PC-3 (cell line): ENCODE results near the gene SLAIN1. TPM values are rescaled to one million over a fixed set of nuclear protein-coding genes. Genes with fewer than 3 reads are reported as not detected.
"Not testable (repeated sequence)": the region's sequence is repeated elsewhere in the genome, so short reads cannot be mapped to it uniquely, and the experiment has no call there.

Experiments
- ATAC-seq: fragments of 200-7000 bp; cut with Tn5 transposase; 2 replicates; pipeline ENCODE4 v1.9.1; 2020; ENCODE audit warnings: mild to moderate bottlenecking, moderate library complexity
- BruUV-seq: library from RNA; stranded (reverse); fragments of 400-500 nt; replicated peaks from 2 replicates; lab custom pipeline; 2021; lab: Mats Ljungman, UMichigan
- CTCF ChIA-PET: fragments of 300-600 bp; sonication (Branson Sonifier 250); formaldehyde crosslinking; loops from one replicate; lab custom pipeline; 2022; ENCODE audit warnings: antibody characterized with exemption; lab: Charles Lee
- POLR2A ChIA-PET: fragments of 300-600 bp; sonication (Branson Sonifier 250); formaldehyde crosslinking; loops from one replicate; lab custom pipeline; 2022; ENCODE audit warnings: antibody characterized with exemption; ENCODE audit not compliant: unreplicated experiment; lab: Charles Lee
- DNase-seq: peaks from one replicate; pipeline ENCODE4 v3.0.0-alpha.2; 2015
- H2AFZ ChIP-seq: fragments of 300-600 bp; sonication (generic); 2 replicates; pipeline ENCODE4 v1.6.0; 2016; ENCODE audit warnings: antibody characterized with exemption, low read length
- H3F3A ChIP-seq: fragments of 300-600 bp; sonication (generic); one replicate; pipeline ENCODE4 v1.6.0; 2017; ENCODE audit warnings: antibody characterized with exemption, low read length, control low read depth, mild to moderate bottlenecking; ENCODE audit not compliant: unreplicated experiment
- H3K27ac ChIP-seq: fragments of 300-600 bp; sonication (generic); 2 replicates; pipeline ENCODE4 v1.5.1; 2016; ENCODE audit warnings: mild to moderate bottlenecking, low read length
- H3K27me3 ChIP-seq: fragments of 300-600 bp; sonication (generic); 2 replicates; pipeline ENCODE4 v1.6.1; 2016; ENCODE audit warnings: low read length, mixed read lengths
- H3K36me3 ChIP-seq: fragments of 300-600 bp; sonication (generic); 2 replicates; pipeline ENCODE4 v1.6.1; 2016; ENCODE audit warnings: low read depth, mixed run types, low read length, mixed read lengths
- H3K4me1 ChIP-seq: fragments of 300-600 bp; sonication (generic); 2 replicates; pipeline ENCODE4 v1.5.1; 2016; ENCODE audit warnings: low read length; ENCODE audit not compliant: insufficient read depth
- H3K4me2 ChIP-seq: fragments of 300-600 bp; sonication (generic); 2 replicates; pipeline ENCODE4 v1.6.0; 2016; ENCODE audit warnings: low read length
- H3K4me3 ChIP-seq: fragments of 300-600 bp; sonication (generic); 2 replicates; pipeline ENCODE4 v1.5.1; 2016; ENCODE audit warnings: mild to moderate bottlenecking, low read length, mixed read lengths
- H3K79me2 ChIP-seq: fragments of 300-600 bp; sonication (generic); 2 replicates; pipeline ENCODE4 v1.6.1; 2017; ENCODE audit warnings: low read length, mixed read lengths
- H3K9ac ChIP-seq: fragments of 300-600 bp; sonication (generic); 2 replicates; pipeline ENCODE4 v1.6.0; 2016; ENCODE audit warnings: mild to moderate bottlenecking, low read length
- H3K9me2 ChIP-seq: fragments of 300-600 bp; sonication (generic); replicated peaks from 2 replicates; pipeline ENCODE4 v1.6.1; 2016; ENCODE audit warnings: mixed run types, low read length, mixed read lengths
- H3K9me3 ChIP-seq: fragments of 300-600 bp; sonication (generic); 2 replicates; pipeline ENCODE4 v1.6.1; 2016; ENCODE audit warnings: low read length, mixed read lengths
- H4K20me1 ChIP-seq: fragments of 300-600 bp; sonication (generic); 2 replicates; pipeline ENCODE4 v1.6.1; 2016; ENCODE audit warnings: low read length, mixed read lengths
- EZH2 ChIP-seq: fragments of 300-600 bp; sonication (generic); IDR thresholded peaks from one replicate; pipeline ENCODE4 v1.6.1; 2017; ENCODE audit warnings: antibody characterized with exemption, mild to moderate bottlenecking, low read length; ENCODE audit not compliant: unreplicated experiment
- EZH2phosphoT487 ChIP-seq: fragments of 300-600 bp; sonication (generic); IDR thresholded peaks from 2 replicates; pipeline ENCODE4 v1.6.1; 2018; ENCODE audit warnings: mild to moderate bottlenecking, antibody characterized with exemption, low read length, borderline replicate concordance
- intact Hi-C: fragments of 100-400 bp; cut with micrococcal nuclease; formaldehyde crosslinking; loops from 2 replicates; pipeline ENCODE4 v1.9.0; 2023
- total RNA-seq: library from RNA; depleted of rRNA; stranded (reverse); fragments of >200 nt; gene quantifications from 2 replicates; pipeline ENCODE4 v1.2.3, GENCODE V29; 2014
- TF ChIP-seq, protein P1 (sequence below): fragments of 300-600 bp; sonication (generic); conservative IDR thresholded peaks from 2 replicates; pipeline ENCODE4 v1.5.1; 2017; ENCODE audit warnings: antibody characterized with exemption, low read depth, mild to moderate bottlenecking, low read length

SLAIN1 gene
- total RNA-seq, 1 experiment from 2014 or later, result 12.7 TPM

DNA sequence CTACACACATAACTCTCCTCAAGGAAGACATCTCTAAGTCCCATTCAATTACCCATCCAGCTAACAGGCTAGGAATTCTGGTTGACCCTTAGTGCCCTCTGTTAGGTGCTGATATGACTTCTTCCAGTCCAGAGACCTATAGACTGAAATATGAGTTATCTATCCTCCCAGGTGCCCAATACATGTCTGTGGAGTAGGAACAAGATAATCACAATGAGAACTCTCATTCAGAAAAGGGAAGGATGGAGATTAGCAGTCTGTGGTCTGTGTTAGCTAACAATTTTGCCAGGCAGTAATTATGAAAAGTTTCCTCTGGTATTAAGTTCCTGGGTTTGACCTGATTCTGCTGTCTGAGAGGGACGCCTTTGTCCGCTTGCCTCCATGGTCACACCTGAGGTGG, 44.2 kb upstream of the SLAIN1 start:
- no peaks in the 10 kb centered on the region for H4K20me1 ChIP-seq
- H3K36me3 ChIP-seq, result no peaks in the 10 kb centered on the region
- no peaks in the 10 kb centered on the region for H3F3A ChIP-seq
- no peak for DNase-seq
- H3K27me3 ChIP-seq, result no peaks in the 10 kb centered on the region
- ATAC-seq, result no peak
- no peak overlapping the region for H3K4me3 ChIP-seq
- H3K27ac ChIP-seq, result no peak overlapping the region
- ChIA-PET CTCF (no interaction called here), POLR2A (no interaction called here)
- H3K79me2 ChIP-seq, result no peaks in the 10 kb centered on the region
- TF ChIP-seq EZH2, result no peak
- TF ChIP-seq, protein P1, sequence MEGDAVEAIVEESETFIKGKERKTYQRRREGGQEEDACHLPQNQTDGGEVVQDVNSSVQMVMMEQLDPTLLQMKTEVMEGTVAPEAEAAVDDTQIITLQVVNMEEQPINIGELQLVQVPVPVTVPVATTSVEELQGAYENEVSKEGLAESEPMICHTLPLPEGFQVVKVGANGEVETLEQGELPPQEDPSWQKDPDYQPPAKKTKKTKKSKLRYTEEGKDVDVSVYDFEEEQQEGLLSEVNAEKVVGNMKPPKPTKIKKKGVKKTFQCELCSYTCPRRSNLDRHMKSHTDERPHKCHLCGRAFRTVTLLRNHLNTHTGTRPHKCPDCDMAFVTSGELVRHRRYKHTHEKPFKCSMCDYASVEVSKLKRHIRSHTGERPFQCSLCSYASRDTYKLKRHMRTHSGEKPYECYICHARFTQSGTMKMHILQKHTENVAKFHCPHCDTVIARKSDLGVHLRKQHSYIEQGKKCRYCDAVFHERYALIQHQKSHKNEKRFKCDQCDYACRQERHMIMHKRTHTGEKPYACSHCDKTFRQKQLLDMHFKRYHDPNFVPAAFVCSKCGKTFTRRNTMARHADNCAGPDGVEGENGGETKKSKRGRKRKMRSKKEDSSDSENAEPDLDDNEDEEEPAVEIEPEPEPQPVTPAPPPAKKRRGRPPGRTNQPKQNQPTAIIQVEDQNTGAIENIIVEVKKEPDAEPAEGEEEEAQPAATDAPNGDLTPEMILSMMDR, result no peak
- TF ChIP-seq EZH2phosphoT487, result no peak
- BruUV-seq, result no TSS peak
- intact Hi-C loops, result no loop called here
- H3K9me3 ChIP-seq, result no peaks in the 10 kb centered on the region
- no peak overlapping the region for H3K4me2 ChIP-seq
- no peak overlapping the region for H2AFZ ChIP-seq
- no peaks in the 10 kb centered on the region for H3K9me2 ChIP-seq
- no peak overlapping the region for H3K9ac ChIP-seq
- no peaks in the 10 kb centered on the region for H3K4me1 ChIP-seq

DNA sequence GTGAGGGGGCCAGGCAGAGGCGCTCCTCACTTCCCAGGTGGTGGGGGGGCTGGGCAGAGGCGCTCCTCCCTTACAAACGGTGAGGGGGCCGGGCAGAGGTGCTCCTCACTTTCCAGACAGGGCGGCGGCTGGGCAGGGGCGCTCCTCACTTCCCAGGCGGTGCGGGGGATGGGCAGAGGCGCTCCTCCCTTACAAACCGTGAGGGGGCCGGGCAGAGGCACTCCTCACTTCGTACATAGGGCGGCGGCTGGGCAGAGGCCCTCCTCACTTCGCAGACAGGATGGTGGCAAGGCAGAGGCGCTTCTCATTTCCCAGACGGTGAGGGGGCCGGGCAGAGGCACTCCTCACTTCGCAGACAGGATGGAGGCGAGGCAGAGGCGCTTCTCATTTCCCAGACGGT, 37.5 kb upstream of the SLAIN1 start:
- H2AFZ ChIP-seq, H3K4me3 ChIP-seq, BruUV-seq, ATAC-seq, CTCF ChIA-PET, H3K9me2 ChIP-seq, H3K4me1 ChIP-seq, DNase-seq, H3K9ac ChIP-seq, H3K9me3 ChIP-seq, H3K36me3 ChIP-seq, H4K20me1 ChIP-seq, H3K79me2 ChIP-seq, H3K4me2 ChIP-seq, H3K27ac ChIP-seq, intact Hi-C loops, POLR2A ChIA-PET, H3K27me3 ChIP-seq, H3F3A ChIP-seq: not testable (repeated sequence)

DNA sequence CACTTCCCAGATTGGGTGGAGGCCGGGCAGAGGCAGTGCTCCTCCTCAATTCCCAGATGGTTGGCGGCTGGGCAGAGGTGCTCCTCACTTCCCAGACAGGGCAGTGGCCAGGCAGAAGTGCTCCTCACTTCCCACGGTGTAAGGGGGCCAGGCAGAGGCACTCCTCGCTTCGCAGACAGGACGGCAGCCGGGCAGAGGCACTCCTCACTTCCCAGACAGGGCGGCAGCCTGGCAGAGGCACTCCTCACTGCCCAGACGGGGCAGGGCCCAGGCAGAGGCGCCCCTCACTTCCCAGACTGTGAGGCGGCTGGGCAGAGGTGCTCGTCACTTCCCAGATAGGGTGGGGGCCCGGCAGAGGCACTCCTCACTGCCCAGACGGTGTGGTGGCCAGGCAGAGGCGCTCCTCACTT, 36.6 kb upstream of the SLAIN1 start:
- no peak for ATAC-seq
- H3K4me3 ChIP-seq, result no peak overlapping the region
- no peak overlapping the region for H3K4me2 ChIP-seq
- no peaks in the 10 kb centered on the region for H3K9me2 ChIP-seq
- no peak overlapping the region for H2AFZ ChIP-seq
- POLR2A ChIA-PET, result no interaction called here
- CTCF ChIA-PET, result no interaction called here
- H3K36me3 ChIP-seq, result no peaks in the 10 kb centered on the region
- no peaks in the 10 kb centered on the region for H3K27me3 ChIP-seq
- DNase-seq, result no peak
- no peaks in the 10 kb centered on the region for H3K9me3 ChIP-seq
- H4K20me1 ChIP-seq, result no peaks in the 10 kb centered on the region
- H3F3A ChIP-seq, result no peaks in the 10 kb centered on the region
- H3K79me2 ChIP-seq, result no peaks in the 10 kb centered on the region
- H3K9ac ChIP-seq, result no peak overlapping the region
- TF ChIP-seq EZH2 (no peak), EZH2phosphoT487 (no peak)
- TF ChIP-seq, protein P1, result no peak
- H3K4me1 ChIP-seq, result no peaks in the 10 kb centered on the region
- no peak overlapping the region for H3K27ac ChIP-seq
- no TSS peak for BruUV-seq
- intact Hi-C loops, result no loop called here

DNA sequence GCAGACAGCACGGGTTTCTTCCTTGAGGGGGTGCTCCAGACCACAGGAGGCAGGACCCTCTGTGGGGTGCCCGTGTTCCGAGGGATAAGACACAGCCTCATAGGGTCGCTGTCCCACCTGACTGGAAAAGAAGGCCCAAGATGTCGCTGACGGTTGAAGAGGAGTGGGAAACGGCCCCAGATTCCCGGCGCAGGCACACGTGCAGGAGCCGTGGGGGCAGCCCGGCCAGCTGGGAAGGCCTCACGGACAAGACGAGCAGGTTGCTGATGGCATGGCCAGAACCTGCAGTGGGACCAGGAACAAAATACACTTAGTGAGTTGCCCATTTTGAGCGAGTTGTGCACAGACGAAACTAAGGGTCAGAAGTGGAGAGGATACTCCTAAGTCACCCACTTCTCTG, 35.2 kb upstream of the SLAIN1 start:
- H3K27ac ChIP-seq, H3F3A ChIP-seq, POLR2A ChIA-PET, H3K9me2 ChIP-seq, ATAC-seq, H3K9ac ChIP-seq, H4K20me1 ChIP-seq, H3K79me2 ChIP-seq, H3K4me2 ChIP-seq, DNase-seq, BruUV-seq, intact Hi-C loops, H3K36me3 ChIP-seq, H2AFZ ChIP-seq, H3K4me3 ChIP-seq, CTCF ChIA-PET, H3K4me1 ChIP-seq, H3K9me3 ChIP-seq: not testable (repeated sequence)
- peaks cover 12% of the 10 kb centered on the region for H3K27me3 ChIP-seq

DNA sequence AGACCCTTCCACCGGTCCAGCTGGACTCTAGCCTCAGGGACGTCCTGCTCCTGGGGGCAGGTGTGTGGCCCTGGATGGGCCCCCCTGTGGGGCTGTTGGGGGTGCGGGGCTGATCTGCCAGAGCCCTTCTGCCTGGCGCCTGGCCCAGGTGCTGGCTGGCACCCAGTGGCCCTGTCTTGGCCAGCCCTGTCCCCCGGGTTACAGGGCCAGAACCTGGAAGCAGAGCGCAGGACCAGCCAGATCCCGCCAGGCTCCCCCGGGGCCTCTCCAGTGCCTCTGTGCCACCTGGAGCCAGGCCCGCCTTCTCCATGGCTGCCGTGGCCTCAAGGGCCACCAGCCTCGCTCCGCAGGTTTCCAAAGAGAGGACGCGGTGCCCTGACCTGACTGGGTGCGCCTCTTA, 34.7 kb upstream of the SLAIN1 start:
- peaks cover 12% of the 10 kb centered on the region for H3K27me3 ChIP-seq
- H3K4me2 ChIP-seq, H3K79me2 ChIP-seq, H3K27ac ChIP-seq, H4K20me1 ChIP-seq, H3K4me3 ChIP-seq, H3K4me1 ChIP-seq, H3K36me3 ChIP-seq, H3K9me2 ChIP-seq, intact Hi-C loops, CTCF ChIA-PET, ATAC-seq, H3F3A ChIP-seq, H3K9ac ChIP-seq, H2AFZ ChIP-seq, BruUV-seq, POLR2A ChIA-PET, H3K9me3 ChIP-seq, DNase-seq: not testable (repeated sequence)
